NOMO-1 treated with DMSO at 0.1 percent for 48 hours (cell line): ENCODE results near the gene PPP1R14C.

Experiments used
- DNase-seq: peaks from one replicate; lab custom pipeline; 2025; ENCODE audit not compliant: unreplicated experiment; lab: John Stamatoyannopoulos, UW

Gene PPP1R14C

DNA sequence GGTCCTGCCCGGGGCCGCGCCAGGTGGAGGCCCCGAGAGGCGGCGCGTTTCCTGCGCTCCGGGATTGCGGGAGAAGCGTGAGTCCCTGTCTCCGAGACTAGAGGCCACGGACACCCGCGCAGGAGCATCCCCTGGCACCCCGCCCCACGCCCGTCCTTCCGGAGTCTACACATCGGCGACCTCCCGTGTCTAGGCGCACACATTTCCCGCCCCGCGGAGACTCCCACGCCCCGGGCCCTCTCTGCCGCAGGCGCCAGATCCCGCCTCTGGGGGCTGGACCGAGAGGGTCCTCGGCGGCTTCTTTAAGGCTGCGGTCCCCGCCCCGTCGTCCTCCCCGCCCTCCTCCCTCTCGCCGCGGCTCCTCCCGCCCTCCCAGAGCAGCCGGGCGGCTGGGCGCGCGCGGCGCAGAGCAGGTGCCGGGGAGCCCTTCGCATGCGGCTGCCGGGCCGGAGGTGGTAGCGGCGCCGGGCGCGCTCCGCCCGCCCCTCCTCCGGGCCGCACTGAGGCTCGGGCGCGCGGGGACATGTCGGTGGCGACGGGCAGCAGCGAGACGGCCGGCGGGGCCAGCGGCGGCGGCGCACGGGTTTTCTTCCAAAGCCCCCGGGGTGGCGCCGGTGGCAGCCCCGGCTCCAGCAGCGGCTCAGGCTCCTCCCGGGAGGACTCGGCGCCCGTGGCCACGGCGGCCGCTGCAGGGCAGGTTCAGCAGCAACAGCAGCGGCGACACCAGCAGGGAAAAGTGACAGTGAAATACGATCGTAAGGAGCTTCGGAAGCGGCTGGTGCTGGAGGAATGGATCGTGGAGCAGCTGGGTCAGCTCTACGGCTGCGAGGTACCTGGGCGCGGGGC lies at the start of gene PPP1R14C:
Gene PPP1R14C (plus strand): TSS at position 375 of the 846 bp plus-strand sequence. CDS start 149 bp downstream, at position 524.
- no peak for DNase-seq

DNA sequence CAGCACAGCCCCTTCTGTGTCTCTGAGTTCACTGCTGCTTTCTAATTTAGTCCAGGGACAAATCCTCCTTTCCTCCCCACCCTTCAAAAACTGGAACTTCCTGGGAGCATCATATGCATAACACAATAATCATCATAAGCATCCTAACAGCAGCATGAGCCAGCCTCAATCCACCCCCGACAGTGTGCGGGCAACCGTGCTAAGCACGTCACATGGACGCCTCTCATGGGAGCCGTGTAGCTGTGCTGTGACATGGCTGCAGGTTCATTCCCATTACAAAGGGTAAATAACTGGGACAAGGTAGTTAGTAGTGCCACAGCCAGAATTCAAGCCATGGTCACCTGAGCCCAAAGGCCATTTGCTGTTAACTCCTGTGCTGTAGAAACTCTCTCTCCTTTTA lies 49.4 kb upstream of the PPP1R14C start:
- no peak for DNase-seq

- no peak for DNase-seq
Measured at GRCh38 chr6:150098155-150098554, 44.7 kb upstream of the PPP1R14C start.

DNA sequence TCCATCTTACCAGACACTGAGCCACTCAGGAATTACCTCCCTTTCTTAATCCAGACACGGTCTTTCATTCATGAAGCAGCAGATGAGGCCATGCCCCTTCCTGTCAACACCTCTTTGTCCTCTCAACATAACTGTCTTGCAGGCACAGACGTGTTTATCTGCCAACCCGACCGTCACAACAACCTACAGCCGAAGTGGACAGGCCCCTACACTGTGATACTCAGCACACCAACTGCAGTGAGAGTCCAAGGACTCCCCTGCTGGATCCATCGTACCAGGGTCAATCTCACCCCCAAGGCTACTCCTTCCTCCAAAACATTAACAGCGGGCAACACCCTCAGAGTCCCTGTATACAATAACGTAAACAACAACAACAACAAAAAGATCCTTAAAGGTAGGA lies 43.3 kb upstream of the PPP1R14C start:
- DNase-seq: no peak

DNA sequence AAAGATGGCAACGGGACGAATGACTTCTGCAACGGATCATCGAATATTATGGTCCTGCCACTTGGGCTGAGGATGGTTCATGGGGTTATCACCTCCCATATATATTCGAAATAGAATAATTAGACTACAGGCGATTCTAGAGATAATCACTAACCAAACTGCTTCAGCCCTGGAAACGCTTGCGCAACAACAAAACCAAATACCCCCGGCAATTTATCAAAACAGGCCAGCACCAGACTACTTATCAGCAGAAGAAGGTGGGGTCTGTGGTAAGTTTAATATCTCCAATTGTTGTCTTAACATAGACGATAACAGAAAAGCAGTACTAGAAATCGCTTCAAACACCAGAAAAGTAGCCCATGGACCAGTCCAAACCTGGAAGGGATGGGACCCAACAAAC lies 42.9 kb upstream of the PPP1R14C start:
- no peak for DNase-seq

DNA sequence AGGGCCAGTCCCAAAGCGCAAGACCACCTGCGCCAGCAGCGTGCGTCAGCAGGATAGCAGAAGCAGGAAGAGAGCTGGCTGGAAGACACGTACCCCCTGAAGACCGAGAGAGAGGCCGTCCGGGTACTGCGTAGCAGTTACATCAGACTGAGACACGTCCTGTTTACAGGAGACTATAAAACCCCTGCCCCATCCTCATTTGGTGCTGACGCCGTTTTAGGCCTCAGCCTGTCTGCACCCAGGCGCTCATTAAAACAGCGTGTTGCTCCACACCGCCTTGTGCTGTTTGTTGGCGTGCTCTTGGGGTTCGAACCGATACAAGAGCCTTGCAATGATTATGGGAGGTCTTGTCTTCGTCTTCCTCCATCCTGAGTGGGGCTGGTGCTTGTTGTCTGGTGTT lies 42.1 kb upstream of the PPP1R14C start:
- no peak for DNase-seq

- no peak for DNase-seq
Measured at GRCh38 chr6:150102750-150103270, 40.0 kb upstream of the PPP1R14C start.

GRCh38 chr6:150112233-150112632 lies 30.6 kb upstream of the PPP1R14C start:
- DNase-seq: no peak

- DNase-seq: no peak
Measured at GRCh38 chr6:150115769-150116168, 27.1 kb upstream of the PPP1R14C start.

DNA sequence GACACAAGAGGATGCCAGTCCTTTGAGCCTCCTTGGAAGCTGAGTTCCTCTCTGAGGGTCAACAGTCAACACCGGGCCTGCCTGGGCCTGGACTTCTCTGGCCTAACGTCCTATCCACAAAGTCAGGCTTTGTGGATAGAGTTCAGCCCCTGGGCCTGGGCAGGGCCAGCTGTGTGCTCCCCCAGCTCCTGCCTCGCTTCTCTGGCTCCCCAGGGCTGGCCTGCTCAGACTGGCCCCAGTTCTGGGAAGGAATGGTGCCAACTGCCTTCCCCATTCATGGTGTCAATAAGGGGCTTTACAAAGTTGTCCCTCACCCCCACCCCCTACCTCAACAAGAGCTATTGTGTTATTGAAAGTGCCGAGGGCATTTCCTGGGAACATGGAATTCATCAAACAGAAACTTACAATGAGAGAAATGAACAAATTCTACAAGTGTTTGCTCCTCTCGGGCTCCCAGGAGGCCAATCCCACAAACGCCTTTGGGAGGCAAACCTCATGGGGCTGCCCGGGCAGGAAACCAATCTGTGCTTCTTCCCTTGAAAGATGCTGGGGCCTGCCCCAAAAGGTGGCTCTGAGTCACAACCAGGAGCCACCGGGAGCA lies 26.5 kb upstream of the PPP1R14C start:
- no peak for DNase-seq

DNA sequence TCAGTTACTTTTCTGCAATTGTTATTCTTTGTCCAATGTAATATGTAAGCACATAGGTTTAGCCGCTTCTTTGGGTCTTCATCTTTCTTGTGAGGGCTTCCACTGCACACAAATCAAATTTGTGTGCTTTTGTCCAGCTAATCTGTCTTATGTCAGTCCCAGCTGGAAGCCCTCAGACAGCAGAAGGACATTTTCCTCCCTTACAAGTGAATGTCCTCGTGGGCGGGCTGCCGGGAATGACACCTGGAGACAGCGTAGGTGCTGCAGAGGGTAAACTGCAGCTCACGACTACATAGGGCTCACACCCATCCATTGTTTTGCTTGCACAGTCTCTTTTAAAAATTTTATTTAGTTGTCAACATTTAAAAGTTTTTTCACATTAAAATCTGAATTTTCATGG lies 24.6 kb upstream of the PPP1R14C start:
- DNase-seq: no peak

DNA sequence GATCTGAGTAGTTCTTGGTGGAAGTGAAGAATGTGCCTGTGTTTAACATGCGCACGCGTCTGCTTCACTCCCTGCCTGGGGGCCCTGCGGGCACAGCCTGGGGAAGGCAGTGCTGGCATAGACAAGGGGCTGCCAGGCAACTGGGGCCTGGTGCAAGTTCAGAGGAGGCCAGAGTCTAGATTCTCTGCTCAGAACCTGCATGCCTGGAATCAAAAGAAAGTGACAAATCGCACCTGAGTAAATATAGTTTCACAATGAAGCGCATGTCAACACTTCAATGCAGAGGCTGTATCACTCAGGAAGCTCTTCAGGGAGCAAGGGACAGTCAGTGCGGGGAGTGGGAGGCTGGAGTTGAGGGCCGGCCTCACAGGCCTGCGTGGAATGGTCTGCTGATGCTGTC lies 24.2 kb upstream of the PPP1R14C start:
- DNase-seq: no peak

DNA sequence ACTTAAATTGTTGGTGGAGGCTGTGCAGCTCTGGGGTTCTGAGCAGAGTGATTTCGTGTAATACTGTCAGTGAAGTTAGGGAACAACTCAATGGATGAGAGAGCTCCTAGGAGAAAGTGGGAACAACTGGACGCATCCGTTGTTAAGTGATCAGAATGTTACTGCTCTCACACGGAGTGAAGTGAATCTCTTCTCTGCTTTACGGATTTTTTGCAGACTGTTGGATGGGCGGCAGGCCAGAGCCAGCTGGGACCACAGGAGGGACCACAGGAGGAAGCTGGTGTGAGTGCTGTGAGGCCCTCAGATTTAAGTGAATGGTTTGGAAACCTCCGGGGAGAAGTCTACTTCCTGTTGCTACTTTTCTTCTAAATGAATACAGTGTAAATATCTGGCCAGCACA lies 23.7 kb upstream of the PPP1R14C start:
- DNase-seq: peak; percentile 74

DNA sequence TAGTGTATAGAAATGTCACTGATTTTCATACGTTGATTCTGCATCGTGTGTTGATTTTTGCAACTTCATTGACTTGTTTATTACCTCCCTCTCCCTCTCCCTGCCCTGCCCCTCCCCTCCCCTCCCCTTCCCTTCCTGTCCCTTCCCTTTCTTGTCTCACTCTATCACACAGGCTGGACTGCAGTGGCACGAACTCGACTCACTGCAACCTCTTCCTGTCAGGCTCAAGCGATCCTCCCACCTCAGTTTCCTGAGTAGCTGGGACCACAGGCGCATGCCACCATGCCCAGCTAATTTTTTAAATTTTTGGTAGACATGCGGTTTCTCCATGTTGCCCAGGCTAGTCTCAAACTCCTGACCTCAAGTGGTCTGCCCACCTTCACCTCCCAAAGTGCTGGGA lies 19.2 kb upstream of the PPP1R14C start:
- no peak for DNase-seq

DNA sequence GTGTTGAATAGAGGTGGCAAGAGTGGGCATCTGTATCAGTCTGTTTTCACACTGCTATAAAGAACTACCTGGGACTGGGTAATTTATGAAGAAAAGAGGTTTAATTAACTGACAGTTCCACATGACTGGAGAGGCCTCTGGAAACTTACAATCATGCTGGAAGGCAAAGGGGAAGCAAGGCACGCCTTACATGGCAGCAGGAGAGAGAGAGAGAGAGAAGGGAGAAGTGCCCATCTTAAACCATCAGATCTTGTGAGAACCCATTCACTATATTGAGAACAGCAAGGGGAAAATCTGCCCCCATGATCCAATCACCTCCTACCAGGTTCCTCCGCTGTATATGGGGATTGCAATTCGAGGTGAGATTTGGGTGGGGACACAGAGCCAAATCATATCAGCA lies 18.6 kb upstream of the PPP1R14C start:
- DNase-seq: no peak

- DNase-seq: no peak
Measured at GRCh38 chr6:150126641-150127291, 16.1 kb upstream of the PPP1R14C start.

- DNase-seq: no peak
Measured at GRCh38 chr6:150128425-150128824, 14.4 kb upstream of the PPP1R14C start.

GRCh38 chr6:150129616-150130505 lies 13.0 kb upstream of the PPP1R14C start:
- no peak for DNase-seq

DNA sequence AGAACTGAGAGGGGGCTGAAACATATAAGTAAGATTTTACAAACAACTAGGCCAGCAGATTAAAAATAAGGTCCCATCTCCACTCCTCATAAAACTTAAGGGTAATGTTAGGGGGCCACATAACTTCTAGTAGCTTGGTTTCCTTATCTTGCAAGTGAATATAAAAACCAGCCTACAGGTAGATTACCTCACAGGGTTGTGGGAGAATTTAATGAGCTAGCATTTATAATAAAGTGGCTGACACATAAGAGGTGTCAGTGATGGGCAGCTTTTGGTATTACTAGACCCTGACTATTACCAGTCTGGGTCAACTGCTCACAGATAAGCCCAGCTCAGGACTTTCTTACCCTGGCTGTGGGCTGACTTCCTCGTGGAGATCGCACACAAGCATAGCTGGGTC lies 9.2 kb upstream of the PPP1R14C start:
- DNase-seq: no peak

GRCh38 chr6:150134280-150134920 lies 8.4 kb upstream of the PPP1R14C start:
- no peak for DNase-seq
